MCF 10A (cell line): Measurements from ENCODE around the gene UTP11. TPM values are rescaled to one million over a fixed set of nuclear protein-coding genes. Genes with fewer than 3 reads are reported as not detected.

Source experiments
- BruUV-seq: library from RNA; stranded (reverse); fragments of 400-500 nt; replicated peaks from 2 replicates; lab custom pipeline; 2021; lab: Mats Ljungman, UMichigan
- CTCF ChIA-PET: fragments of 300-600 bp; sonication (Branson Sonifier 250); formaldehyde crosslinking; extraction: SDS; loops from one replicate; lab custom pipeline; 2021; ENCODE audit warnings: antibody characterized with exemption, inconsistent platforms; lab: Yijun Ruan, JAX
- POLR2A ChIA-PET: fragments of 300-600, 350-650 bp; sonication (Branson Sonifier 250); formaldehyde crosslinking; extraction: SDS; loops from one replicate; lab custom pipeline; 2020; ENCODE audit warnings: antibody characterized with exemption, inconsistent platforms; lab: Yijun Ruan, JAX
- DNase-seq: peaks from one replicate; pipeline ENCODE4 v3.0.0-alpha.2; 2018; ENCODE audit not compliant: unreplicated experiment
- H3K27ac Mint-ChIP-seq: one replicate; pipeline ENCODE4 v1.8.0; 2022; ENCODE audit warnings: mild to moderate bottlenecking, low read depth, mixed read lengths; ENCODE audit not compliant: unreplicated experiment
- H3K27me3 Mint-ChIP-seq: one replicate; pipeline ENCODE4 v1.8.0; 2022; ENCODE audit warnings: mixed read lengths; ENCODE audit not compliant: insufficient read depth, unreplicated experiment
- H3K36me3 Mint-ChIP-seq: one replicate; pipeline ENCODE4 v1.8.0; 2022; ENCODE audit warnings: mild to moderate bottlenecking, moderate library complexity, mixed read lengths; ENCODE audit not compliant: insufficient read depth, unreplicated experiment
- H3K4me1 Mint-ChIP-seq: one replicate; pipeline ENCODE4 v1.8.0; 2022; ENCODE audit warnings: mixed read lengths; ENCODE audit not compliant: insufficient read depth, unreplicated experiment
- H3K4me3 Mint-ChIP-seq: one replicate; pipeline ENCODE4 v1.8.0; 2022; ENCODE audit warnings: mild to moderate bottlenecking, moderate library complexity, mixed read lengths; ENCODE audit not compliant: unreplicated experiment
- H3K9me3 Mint-ChIP-seq: one replicate; pipeline ENCODE4 v1.8.0; 2022; ENCODE audit warnings: mixed read lengths; ENCODE audit not compliant: unreplicated experiment
- intact Hi-C: fragments of 100-400 bp; cut with micrococcal nuclease; formaldehyde crosslinking; loops from 2 replicates; pipeline ENCODE4 v1.14.1; 2022
- total RNA-seq: library from RNA; stranded (reverse); gene quantifications from 2 replicates; pipeline ENCODE4 v1.2.3, GENCODE V29; 2022
- TF ChIP-seq, protein P1 (sequence below): fragments of 200-600 bp; IDR thresholded peaks from one replicate; pipeline ENCODE4 v1.8.0; 2022; ENCODE audit warnings: antibody characterized with exemption, mild to moderate bottlenecking; ENCODE audit not compliant: unreplicated experiment

The UTP11 gene
- total RNA-seq, 1 experiment from 2014 or later, result 66.5 TPM

DNA sequence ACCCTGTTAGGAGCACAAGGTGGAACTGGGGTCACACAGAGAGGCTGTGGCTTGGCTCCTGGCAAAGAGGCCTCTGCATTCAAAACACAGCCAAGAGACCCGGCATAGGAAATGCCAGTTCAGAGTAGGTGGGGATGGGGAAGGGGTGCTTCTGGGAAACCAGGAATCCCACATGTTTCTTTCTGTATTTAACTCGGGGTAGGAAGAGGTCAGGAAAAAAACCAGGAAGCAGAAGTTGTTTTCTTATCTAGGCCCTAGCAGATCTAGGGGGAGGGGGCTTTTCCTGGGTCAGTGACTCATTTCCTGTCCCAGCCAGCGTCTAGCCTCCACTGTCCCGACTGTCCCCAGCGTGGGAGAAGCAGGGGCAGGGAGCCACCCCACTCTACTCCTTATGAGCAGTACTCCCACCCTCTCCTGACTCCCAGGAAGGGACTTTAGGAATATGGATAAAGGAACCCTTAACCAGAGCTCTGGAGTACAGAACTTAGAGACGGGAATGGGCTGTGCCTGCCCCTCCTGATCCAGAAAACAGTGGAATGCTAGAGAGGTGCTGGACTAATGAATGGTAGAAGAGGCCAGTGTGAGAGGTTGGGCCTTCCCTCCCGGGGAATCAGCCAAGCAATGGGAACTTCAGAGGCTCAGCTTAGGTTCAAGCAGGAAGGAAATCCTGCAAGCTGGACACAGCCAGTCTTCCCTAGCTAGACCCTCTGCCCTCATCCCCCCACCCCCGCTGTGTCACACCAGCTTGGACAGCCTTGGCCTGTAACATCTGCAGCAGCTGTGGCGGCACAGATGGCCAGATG is 12.9 kb upstream of the UTP11 start:
- TF ChIP-seq, protein P1, sequence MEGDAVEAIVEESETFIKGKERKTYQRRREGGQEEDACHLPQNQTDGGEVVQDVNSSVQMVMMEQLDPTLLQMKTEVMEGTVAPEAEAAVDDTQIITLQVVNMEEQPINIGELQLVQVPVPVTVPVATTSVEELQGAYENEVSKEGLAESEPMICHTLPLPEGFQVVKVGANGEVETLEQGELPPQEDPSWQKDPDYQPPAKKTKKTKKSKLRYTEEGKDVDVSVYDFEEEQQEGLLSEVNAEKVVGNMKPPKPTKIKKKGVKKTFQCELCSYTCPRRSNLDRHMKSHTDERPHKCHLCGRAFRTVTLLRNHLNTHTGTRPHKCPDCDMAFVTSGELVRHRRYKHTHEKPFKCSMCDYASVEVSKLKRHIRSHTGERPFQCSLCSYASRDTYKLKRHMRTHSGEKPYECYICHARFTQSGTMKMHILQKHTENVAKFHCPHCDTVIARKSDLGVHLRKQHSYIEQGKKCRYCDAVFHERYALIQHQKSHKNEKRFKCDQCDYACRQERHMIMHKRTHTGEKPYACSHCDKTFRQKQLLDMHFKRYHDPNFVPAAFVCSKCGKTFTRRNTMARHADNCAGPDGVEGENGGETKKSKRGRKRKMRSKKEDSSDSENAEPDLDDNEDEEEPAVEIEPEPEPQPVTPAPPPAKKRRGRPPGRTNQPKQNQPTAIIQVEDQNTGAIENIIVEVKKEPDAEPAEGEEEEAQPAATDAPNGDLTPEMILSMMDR, result no peak
- POLR2A ChIA-PET, result interaction anchor here (0.5 to 4.6 kb wide), 6 partner anchors 9 to 1549 kb away, joined by 3 to 32 read pairs (median 4); partner anchors contain the start of genes NDUFS5, OSCP1, SF3A3 and UTP11
- Mint-ChIP-seq H3K36me3 (peaks cover 31% of the 10 kb centered on the region), H3K4me3 (peak overlapping the region; percentile 33), H3K27ac (peak overlapping the region; percentile 88), H3K27me3 (no peaks in the 10 kb centered on the region), H3K4me1 (peaks cover 42% of the 10 kb centered on the region), H3K9me3 (no peaks in the 10 kb centered on the region)
- BruUV-seq, result no TSS peak
- intact Hi-C loops, result no loop called here
- CTCF ChIA-PET, result interaction anchor here (0.5 to 5.3 kb wide), 3 partner anchors 8 to 1134 kb away, joined by 3 to 63 read pairs (median 4); partner anchors contain the start of gene SF3A3
- DNase-seq, result peak; percentile 30

DNA sequence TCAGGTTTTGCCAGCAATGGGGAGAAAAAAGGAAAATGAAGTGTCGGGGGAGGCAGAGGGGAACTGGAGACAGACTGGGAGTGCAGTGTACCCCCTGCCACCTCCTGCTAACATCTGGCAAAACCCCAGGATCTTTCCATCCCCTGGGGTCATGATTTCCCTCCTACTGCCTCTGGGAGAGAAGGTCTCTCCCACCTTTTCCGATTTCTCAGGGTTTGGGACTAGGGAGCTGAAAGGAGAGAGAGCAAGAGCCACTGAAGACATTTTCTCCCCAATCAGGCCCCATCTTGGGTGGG is 12.4 kb upstream of the UTP11 start:
- Mint-ChIP-seq H3K4me3 (peak overlapping the region; percentile 33), H3K36me3 (peaks cover 27% of the 10 kb centered on the region), H3K9me3 (no peaks in the 10 kb centered on the region), H3K4me1 (peaks cover 44% of the 10 kb centered on the region), H3K27me3 (no peaks in the 10 kb centered on the region), H3K27ac (peak overlapping the region; percentile 88)
- CTCF ChIA-PET, result interaction anchor here (0.6 to 5.3 kb wide), 4 partner anchors 8 to 1134 kb away, joined by 4 to 63 read pairs (median 4); partner anchors contain the start of gene SF3A3
- intact Hi-C loops, result no loop called here
- no TSS peak for BruUV-seq
- TF ChIP-seq, protein P1, result no peak
- DNase-seq, result no peak
- POLR2A ChIA-PET, result interaction anchor here (0.6 to 4.6 kb wide), 4 partner anchors 10 to 19 kb away, joined by 3 to 32 read pairs (median 16); partner anchors contain the start of genes SF3A3 and UTP11

DNA sequence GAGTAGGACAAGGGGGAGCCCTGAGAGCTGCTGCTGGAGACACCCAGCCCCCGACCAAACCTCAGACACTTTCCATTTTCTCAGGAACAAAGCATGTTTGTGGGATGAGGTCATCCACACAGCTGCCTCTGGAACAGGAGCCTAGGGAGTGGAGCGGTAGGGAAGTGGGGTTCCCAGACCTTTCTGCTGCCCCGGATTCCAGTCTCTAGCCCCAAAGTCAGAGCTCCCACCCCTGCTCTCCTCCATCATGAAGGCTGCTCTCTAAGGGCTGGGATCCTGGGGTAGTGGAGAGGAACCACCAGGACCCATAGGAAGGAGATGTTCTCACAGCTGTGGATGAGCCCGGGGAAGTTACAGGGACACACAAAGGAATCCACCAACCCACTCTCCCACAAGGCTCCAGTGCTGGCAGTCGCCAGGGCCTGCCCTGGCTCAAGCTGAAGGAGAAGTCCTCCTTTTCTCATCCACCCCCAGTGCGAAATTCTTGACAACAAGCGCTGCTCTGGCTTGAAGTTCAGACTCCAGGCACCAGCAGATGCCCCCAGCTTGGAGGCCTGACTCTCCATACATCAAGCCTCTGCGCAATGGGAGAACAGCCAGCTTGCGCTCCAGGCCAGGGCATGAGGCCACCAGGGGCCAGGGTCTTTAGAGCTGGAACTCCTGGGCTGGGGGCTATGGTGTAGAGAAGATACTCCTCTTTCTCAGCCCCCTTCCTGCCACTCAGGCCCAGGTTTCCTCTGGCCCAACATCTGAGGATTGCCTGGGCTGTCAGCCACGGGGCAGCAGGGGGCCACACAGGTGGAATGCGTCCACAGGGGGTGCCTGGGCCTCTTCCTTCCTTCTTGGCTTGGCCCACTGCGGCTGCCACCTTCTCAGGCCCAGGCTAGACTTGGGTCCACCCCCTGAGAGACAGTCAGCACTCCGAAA is 11.7 kb upstream of the UTP11 start:
- no TSS peak for BruUV-seq
- intact Hi-C loops, result no loop called here

More for the DNA sequence above, 11.7 kb upstream of the UTP11 start:
- CTCF ChIA-PET, result interaction anchor here (0.6 to 5.3 kb wide), 4 partner anchors 9 to 1133 kb away, joined by 4 to 63 read pairs (median 4); partner anchors contain the start of gene SF3A3
- POLR2A ChIA-PET, result interaction anchor here (0.6 to 4.6 kb wide), 4 partner anchors 10 to 18 kb away, joined by 3 to 32 read pairs (median 16); partner anchors contain the start of genes SF3A3 and UTP11
- TF ChIP-seq, protein P1, result no peak
- Mint-ChIP-seq H3K4me1 (peaks cover 44% of the 10 kb centered on the region), H3K27me3 (no peaks in the 10 kb centered on the region), H3K4me3 (peak overlapping the region; percentile 33), H3K9me3 (no peaks in the 10 kb centered on the region), H3K27ac (peak overlapping the region; percentile 88), H3K36me3 (peaks cover 23% of the 10 kb centered on the region)
- DNase-seq, result peak; percentile 50
